ENCODE results near the gene VTI1A.

DNA sequence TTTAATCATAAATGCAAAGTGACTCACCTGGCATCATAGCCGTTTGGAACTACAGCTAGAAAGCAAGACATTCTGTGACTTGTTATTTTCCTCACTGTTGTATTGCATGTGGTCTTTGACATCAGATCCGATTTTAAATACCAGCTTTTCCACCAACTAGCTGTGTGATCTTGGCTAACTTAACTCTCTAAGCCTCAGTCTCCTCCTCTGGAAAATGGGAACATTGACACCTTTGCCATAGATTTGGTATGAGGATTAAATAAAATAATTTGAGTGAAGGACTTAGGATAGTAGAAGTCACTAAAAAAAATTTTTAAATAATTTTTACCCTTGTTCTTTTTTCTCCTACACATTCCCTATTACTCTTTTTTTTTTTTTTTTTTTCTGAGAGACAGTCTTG is 348.1 kb downstream of the VTI1A start:
- TF ChIP-seq, protein P1, sequence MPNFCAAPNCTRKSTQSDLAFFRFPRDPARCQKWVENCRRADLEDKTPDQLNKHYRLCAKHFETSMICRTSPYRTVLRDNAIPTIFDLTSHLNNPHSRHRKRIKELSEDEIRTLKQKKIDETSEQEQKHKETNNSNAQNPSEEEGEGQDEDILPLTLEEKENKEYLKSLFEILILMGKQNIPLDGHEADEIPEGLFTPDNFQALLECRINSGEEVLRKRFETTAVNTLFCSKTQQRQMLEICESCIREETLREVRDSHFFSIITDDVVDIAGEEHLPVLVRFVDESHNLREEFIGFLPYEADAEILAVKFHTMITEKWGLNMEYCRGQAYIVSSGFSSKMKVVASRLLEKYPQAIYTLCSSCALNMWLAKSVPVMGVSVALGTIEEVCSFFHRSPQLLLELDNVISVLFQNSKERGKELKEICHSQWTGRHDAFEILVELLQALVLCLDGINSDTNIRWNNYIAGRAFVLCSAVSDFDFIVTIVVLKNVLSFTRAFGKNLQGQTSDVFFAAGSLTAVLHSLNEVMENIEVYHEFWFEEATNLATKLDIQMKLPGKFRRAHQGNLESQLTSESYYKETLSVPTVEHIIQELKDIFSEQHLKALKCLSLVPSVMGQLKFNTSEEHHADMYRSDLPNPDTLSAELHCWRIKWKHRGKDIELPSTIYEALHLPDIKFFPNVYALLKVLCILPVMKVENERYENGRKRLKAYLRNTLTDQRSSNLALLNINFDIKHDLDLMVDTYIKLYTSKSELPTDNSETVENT (CRISPR knock-in tag; IDR thresholded peaks at IDR 0.05) = no peak
- no peak for TF ChIP-seq SP1 (CRISPR knock-in tag; IDR thresholded peaks at IDR 0.05)
- TF ChIP-seq, protein P2, sequence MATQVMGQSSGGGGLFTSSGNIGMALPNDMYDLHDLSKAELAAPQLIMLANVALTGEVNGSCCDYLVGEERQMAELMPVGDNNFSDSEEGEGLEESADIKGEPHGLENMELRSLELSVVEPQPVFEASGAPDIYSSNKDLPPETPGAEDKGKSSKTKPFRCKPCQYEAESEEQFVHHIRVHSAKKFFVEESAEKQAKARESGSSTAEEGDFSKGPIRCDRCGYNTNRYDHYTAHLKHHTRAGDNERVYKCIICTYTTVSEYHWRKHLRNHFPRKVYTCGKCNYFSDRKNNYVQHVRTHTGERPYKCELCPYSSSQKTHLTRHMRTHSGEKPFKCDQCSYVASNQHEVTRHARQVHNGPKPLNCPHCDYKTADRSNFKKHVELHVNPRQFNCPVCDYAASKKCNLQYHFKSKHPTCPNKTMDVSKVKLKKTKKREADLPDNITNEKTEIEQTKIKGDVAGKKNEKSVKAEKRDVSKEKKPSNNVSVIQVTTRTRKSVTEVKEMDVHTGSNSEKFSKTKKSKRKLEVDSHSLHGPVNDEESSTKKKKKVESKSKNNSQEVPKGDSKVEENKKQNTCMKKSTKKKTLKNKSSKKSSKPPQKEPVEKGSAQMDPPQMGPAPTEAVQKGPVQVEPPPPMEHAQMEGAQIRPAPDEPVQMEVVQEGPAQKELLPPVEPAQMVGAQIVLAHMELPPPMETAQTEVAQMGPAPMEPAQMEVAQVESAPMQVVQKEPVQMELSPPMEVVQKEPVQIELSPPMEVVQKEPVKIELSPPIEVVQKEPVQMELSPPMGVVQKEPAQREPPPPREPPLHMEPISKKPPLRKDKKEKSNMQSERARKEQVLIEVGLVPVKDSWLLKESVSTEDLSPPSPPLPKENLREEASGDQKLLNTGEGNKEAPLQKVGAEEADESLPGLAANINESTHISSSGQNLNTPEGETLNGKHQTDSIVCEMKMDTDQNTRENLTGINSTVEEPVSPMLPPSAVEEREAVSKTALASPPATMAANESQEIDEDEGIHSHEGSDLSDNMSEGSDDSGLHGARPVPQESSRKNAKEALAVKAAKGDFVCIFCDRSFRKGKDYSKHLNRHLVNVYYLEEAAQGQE (IDR thresholded peaks at IDR 0.05; ENCODE audit: borderline replicate concordance) = no peak
- TF ChIP-seq, protein P2 (CRISPR knock-in tag; IDR thresholded peaks at IDR 0.05; ENCODE audit: low read depth) = no peak
- TF ChIP-seq U2AF2 (optimal IDR thresholded peaks at IDR 0.05; ENCODE audit: low read depth, low read length) = no peak

All from K562 (cell line).